GM19397 (cell line): ENCODE measurements around the gene CDK5.

Source experiments
- ATAC-seq: cut with Tn5 transposase; IDR thresholded peaks from one replicate; pipeline ENCODE4 v1.9.1; 2021; ENCODE audit warnings: mild to moderate bottlenecking, moderate library complexity; ENCODE audit not compliant: unreplicated experiment

CDK5 gene

GRCh38 chr7:151057506-151057988 is at the start of gene CDK5:
CDK5 (minus strand) TSS chr7:151057897; CDS start chr7:151057848, 49 bp downstream.
- ATAC-seq = peak; percentile 8

- ATAC-seq = no peak
Measured at GRCh38 chr7:151104411-151105235, 46.9 kb upstream of the CDK5 start.

- ATAC-seq = no peak
Measured at GRCh38 chr7:151103973-151104372, 46.3 kb upstream of the CDK5 start.

- no peak for ATAC-seq
Measured at GRCh38 chr7:151102991-151103390, 45.3 kb upstream of the CDK5 start.

- no peak for ATAC-seq
Measured at GRCh38 chr7:151101621-151102396, 44.1 kb upstream of the CDK5 start.

GRCh38 chr7:151100921-151101320 is 43.2 kb upstream of the CDK5 start:
- ATAC-seq = no peak

GRCh38 chr7:151099486-151100211 is 42.0 kb upstream of the CDK5 start:
- no peak for ATAC-seq

GRCh38 chr7:151095828-151096475 is 38.3 kb upstream of the CDK5 start:
- ATAC-seq = no peak

GRCh38 chr7:151095123-151095797 is 37.6 kb upstream of the CDK5 start:
- no peak for ATAC-seq

- ATAC-seq = no peak
Measured at GRCh38 chr7:151094675-151095074, 37.0 kb upstream of the CDK5 start.

- no peak for ATAC-seq
Measured at GRCh38 chr7:151093748-151094147, 36.1 kb upstream of the CDK5 start.

GRCh38 chr7:151091988-151092387 is 34.3 kb upstream of the CDK5 start:
- no peak for ATAC-seq

GRCh38 chr7:151091431-151091830 is 33.7 kb upstream of the CDK5 start:
- ATAC-seq = no peak

GRCh38 chr7:151091003-151091402 is 33.3 kb upstream of the CDK5 start:
- no peak for ATAC-seq

- no peak for ATAC-seq
Measured at GRCh38 chr7:151089893-151090730, 32.4 kb upstream of the CDK5 start.

GRCh38 chr7:151088856-151089699 is 31.4 kb upstream of the CDK5 start:
- ATAC-seq = no peak

GRCh38 chr7:151088019-151088855 is 30.5 kb upstream of the CDK5 start:
- no peak for ATAC-seq
